ENCODE data around the gene PPP1R9B.

GRCh38 chr17:50115756-50116155 is 34.7 kb downstream of the PPP1R9B start:
- TF ChIP-seq CTCF (IDR thresholded peaks at IDR 0.05) (no peak), POLR2AphosphoS5 (IDR thresholded peaks at IDR 0.05) (no peak)

Data from esophagus muscularis mucosa (tissue), 3 donors.